GF-D8 (cell line): Measurements from ENCODE around the gene PISD.
"Not testable (repeated sequence)": the region's sequence is repeated elsewhere in the genome, so short reads cannot be mapped to it uniquely, and the experiment has no call there.

Source experiments
- DNase-seq: peaks from one replicate; lab custom pipeline; 2025; lab: John Stamatoyannopoulos, UW

The PISD gene

GRCh38 chr22:31607696-31608095, 54.3 kb downstream of the PISD start:
- no peak for DNase-seq

DNA sequence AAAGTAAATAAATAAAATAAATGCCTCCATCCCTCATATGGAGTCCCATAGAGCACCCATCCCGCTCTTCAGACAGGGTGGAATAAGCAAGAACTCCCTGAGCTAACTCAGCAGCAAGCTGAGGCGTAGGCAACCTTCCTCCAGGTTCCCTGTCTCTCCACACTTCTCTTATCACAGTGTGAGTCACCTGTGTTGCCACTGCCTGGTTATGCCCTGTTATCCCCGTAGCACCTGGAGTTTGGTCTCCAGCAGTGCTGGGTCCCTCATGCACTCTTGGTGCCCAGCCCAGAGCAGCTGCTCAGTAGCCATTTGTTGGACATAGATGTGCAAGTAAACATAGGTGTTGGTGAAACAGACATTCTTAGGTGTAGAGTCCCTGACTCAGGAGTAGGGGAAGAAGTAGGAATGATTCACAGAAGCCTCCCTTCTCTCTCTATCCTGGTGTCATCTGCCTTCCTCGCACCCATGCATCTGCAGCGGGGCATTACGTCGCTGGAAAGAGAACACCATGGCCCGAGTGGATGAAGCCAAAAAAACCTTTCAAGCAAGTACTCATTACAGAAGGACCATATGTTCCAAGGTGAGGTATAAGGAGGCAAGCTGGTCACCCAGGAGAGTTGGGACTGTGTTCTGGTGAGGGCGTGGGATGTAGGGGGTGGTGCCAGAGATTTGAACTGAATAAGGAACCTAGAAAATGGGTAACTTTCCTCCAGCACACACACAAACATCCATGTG, 56.0 kb downstream of the PISD start:
- DNase-seq: no peak

DNA sequence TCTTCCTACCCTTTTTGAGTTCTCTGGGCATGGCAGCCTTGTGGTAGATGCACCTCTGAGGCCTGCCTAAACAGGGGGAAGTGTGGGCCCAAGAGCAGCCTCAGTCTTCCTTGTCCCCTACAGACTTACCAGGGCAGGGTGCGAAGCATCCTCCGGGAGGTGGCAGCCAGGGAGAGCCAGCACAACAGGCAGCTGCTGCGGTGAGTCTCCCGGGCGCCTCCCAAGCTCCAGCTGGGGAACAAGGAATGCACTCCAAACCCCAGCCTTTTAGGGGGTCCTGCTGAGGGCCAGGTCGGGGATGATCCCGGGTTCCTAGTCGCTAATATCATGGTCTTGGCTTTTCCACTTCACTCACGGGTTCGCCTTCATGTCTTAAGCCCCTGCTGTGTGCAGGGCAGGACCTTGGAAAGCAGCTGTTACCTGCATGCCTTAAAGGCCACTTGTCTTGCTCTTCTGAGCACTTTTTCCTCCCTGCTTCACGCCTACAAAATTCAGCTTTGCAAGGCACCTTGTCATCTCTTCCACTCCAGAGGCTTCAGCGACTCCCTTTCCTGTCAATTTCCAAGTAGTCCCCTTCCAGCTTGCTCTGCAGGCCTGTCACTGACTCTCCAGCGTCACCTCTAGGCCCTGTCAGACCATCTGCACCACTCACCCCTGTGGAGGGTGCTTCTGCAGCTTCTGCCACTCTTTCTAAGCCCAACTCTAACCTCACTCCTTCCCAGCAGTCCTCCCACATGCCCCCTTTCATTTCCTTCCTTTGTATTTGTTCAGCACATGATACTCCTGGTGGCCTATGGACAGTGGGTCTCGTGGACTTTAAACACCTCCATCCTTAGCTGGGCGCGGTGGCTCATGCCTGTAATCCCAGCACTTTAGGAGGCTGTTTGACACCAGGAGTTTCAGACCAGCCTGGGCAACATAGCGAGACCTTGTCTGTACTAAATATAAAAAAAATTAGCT, 57.0 kb downstream of the PISD start:
- no peak for DNase-seq

- DNase-seq: no peak
Measured at GRCh38 chr22:31604137-31604705, 57.8 kb downstream of the PISD start.

DNA sequence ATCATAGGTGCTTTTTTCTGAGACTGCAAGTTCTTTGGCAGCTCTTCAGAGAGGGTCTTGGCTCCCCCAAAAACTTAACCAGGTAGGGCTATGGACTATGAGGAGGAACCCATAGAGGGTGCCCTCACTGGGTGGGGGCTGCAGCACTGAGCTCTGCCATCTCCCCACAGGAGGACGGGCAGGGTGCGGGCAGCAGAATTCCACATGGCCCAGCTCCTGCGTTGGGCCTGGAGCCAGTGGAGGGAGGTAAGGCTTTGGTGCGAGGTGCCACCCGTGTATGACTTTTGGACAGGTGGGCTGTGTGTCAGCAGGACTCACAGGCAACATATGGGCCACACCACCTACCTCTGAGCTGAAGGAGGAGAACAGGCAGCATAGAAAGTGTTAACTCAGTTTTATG, 58.4 kb downstream of the PISD start:
- no peak for DNase-seq

GRCh38 chr22:31603081-31603525, 58.9 kb downstream of the PISD start:
- no peak for DNase-seq

- no peak for DNase-seq
Measured at GRCh38 chr22:31602259-31602952, 59.6 kb downstream of the PISD start.

DNA sequence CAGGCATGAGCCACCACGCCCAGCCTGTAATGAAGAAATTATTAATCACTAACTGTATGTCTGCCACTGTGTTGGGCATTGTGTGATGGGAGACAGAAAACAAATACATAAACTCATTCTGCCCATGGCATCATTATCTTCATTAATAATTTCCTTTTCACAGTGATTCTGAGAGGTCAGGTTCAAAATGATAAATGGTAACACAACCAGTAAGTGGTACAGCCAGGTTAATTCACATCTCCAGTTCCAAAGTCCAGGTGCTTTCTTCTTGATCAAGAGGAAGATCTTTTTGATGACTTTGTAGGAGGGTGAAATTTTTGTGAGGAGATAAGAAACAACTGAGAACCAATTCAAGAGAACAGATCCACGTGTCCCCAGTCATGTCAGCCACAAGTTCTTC, 66.7 kb downstream of the PISD start:
- DNase-seq: no peak

- DNase-seq: not testable (repeated sequence)
Measured at GRCh38 chr22:31590161-31590560, 71.9 kb downstream of the PISD start.

- DNase-seq: no peak
Measured at GRCh38 chr22:31588970-31589675, 72.9 kb downstream of the PISD start.

DNA sequence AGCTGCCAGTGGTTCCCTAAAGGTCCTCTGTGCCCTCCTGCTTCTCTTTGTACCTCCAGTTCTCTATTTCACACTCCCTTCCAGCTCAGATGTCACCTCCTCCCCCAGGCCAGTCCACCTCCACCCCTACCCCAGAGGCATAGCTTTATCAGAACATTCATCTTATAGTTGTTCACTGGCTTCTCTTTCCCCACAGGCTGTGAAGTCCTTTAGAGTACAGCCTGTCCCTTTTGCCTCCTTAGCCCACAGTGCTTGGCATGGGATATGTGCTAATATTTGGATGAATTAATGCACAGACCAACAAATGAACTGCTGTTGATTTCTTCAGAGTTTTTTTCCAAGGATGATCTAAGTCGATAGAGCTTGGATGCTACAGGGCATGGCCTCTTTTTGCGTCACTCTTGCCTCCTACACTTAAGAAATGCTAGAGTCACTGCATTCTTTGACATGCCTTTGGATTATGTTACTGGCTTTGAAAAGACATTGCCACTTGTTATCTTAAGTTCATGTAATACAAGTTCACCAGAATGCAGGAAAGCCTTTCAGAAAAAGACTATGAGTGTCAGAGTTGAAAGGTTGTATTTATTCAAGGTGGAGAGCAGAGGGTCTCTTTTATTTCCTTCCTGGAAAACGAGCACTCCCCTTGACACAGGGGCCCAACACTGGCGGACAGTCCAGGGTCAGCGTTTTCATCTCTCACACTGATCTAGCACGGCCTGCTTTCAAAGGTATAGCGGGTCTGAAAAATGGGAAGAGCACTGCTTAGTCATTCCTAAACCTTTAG, 75.7 kb downstream of the PISD start:
- DNase-seq: no peak

DNA sequence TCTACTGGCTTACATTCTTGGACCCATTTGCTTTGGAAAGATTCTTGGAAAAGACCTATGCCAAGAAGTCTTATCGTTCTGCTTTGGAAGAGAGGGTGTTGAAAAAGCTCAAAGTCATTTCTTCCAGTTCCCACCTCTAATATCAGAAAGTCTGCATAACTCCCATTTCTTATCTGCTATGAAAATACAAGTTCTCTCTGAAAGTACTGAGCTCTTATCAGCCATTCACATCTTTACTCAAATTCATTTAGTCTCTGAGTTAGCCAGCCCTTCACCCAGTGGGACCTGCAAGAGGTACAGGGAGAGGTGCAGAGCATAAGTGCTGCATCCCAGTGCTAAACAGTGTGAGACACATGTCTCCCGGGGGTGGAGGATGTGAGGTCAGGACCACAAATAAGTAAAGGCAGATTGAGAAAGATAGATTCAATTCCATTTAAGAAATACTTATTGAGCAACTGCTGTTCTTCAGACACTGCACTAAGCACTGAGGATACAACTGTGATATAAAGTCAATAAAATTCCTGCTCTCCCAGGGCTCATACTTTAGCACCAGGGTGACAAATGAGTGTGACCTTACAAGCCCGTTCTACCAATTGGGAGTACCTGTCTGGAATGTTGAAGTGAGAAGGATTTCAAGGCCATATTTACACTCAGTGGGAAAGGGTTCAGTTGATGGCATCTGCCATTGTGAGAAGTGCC, 76.7 kb downstream of the PISD start:
- DNase-seq: no peak

- no peak for DNase-seq
Measured at GRCh38 chr22:31584804-31585160, 77.2 kb downstream of the PISD start.

DNA sequence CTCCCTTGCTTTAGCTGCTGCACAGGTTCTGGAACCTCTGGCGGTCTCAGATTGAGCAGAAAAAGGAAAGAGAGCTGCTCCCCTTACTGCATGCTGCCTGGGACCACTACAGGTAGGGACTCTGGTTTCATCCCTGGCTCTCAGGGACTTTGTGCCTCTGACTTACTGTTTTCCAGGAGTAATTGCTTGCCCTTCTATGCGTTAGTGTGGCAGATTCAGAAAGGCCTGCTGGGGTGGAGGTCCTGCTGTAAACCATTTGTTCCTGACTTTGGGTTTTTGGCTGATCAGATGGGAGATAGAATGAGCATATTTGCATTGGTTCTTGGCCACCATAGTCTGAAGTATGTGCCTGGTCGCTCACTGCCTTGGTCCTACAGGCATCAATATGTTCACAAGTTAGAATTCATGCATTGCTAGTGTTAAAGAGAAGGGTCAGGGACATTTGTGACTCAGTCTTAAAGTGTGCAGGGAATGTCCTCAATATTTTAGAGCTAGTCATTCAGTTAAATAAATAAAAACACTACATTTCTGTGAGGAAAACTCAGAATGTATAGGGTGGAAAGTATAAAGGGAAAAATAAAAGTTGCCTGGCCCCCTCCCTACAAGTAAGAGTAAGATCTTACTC, 78.0 kb downstream of the PISD start:
- DNase-seq: no peak

DNA sequence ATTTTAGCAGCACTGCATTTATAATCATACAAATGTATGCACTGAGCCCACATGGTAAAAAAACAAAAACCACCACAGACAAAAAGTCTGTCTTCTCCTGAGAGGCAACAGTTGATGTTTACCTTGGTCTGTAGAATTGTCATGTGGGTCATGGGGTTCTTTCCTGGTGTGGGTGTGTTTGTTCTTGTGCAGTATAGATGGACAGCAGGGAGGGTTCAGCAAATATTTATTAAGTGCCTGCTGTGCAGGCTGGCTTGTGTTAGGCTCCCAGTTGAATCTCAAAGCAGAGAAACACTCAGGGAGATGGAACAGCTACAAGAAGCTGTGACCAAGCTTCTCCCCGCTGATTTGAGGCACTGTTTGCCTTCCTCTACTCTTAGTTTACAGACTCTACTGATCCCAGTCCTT, 82.2 kb downstream of the PISD start:
- no peak for DNase-seq

- no peak for DNase-seq
Measured at GRCh38 chr22:31578171-31578570, 83.8 kb downstream of the PISD start.

- DNase-seq: no peak
Measured at GRCh38 chr22:31577711-31578110, 84.3 kb downstream of the PISD start.

DNA sequence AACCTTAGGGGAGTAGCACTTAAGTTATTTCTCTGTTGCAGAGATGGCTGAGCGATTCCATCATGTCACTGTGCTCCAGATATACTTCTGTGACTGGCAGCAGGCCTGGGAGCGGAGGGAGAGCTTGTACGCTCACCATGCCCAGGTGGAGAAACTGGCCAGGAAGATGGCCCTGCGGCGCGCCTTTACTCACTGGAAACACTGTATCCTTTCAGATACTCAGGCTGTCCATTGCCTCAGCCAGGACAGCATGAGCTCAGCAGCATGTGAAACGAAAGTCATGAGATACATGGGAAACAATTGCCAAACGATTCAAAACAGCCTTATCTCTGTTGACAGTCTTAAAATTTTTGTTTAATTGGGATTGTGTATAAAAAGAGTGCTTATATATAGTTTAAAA, 86.8 kb downstream of the PISD start:
- no peak for DNase-seq

GRCh38 chr22:31574055-31574670, 87.9 kb downstream of the PISD start:
- no peak for DNase-seq
